Stomach (tissue), 9 donors: ENCODE measurements around the gene SYNDIG1. TPM values are rescaled to one million over a fixed set of nuclear protein-coding genes. Genes with fewer than 3 reads are reported as not detected.

ENCODE experiments used
- DNase-seq, 2 donors: peaks; one replicate each; pipeline versions ENCODE4 v3.0.0 to v3.0.0-alpha.2; 2013 to 2019
- H3K27ac ChIP-seq, 5 donors: fragments of 200-600 bp in 4 of 5; sonication (generic) in 4 of 5; one replicate each; pipeline ENCODE4 v1.5.1; 2013 to 2019; ENCODE audit warnings: mild to moderate bottlenecking in 1 of 5, moderate library complexity in 1 of 5
- H3K27me3 ChIP-seq, 3 donors: fragments of 200-600 bp; sonication (generic); one replicate each; pipeline ENCODE4 v1.5.1; 2017 to 2019; ENCODE audit warnings: mixed run types in 1 of 3
- H3K36me3 ChIP-seq, 4 donors: fragments of 200-600 bp; sonication (generic); 1 replicate in 3 of 4; 2 replicates in 1 of 4; pipeline ENCODE4 v1.5.1; 2016 to 2019
- H3K4me1 ChIP-seq, 4 donors: fragments of 200-600 bp; sonication (generic); one replicate each; pipeline ENCODE4 v1.5.1; 2016 to 2019
- H3K4me3 ChIP-seq, 4 donors: fragments of 200-600 bp; sonication (generic) in 3 of 4; one replicate each; pipeline ENCODE4 v1.5.1; 2016 to 2019; ENCODE audit warnings: mild to moderate bottlenecking in 1 of 4
- H3K9me3 ChIP-seq, 4 donors: fragments of 200-600 bp; sonication (generic); one replicate each; pipeline ENCODE4 v1.5.1; 2016 to 2019
- CTCF ChIP-seq, 7 experiments: fragments of 450-650 bp in 4 of 7; fragments of 200-600 bp in 3 of 7; sonication (generic) in 3 of 7; IDR thresholded peaks; one replicate each; pipeline ENCODE4 v1.5.1; 2016 to 2019; ENCODE audit warnings: antibody characterized with exemption in 7 of 7, control low read depth in 2 of 7, mild to moderate bottlenecking in 1 of 7
- EP300 ChIP-seq: sonication (generic); formaldehyde crosslinking; IDR thresholded peaks from one replicate; pipeline ENCODE4 v1.6.1; 2017; ENCODE audit warnings: antibody characterized with exemption
- POLR2A ChIP-seq, 4 donors: fragments of 450-650 bp; IDR thresholded peaks; one replicate each; pipeline ENCODE4 v1.6.1; 2016; ENCODE audit warnings: antibody characterized with exemption in 4 of 4, control low read depth in 2 of 4, mild to moderate bottlenecking in 1 of 4, moderate library complexity in 1 of 4
- POLR2AphosphoS5 ChIP-seq, 3 donors: sonication (generic); formaldehyde crosslinking; IDR thresholded peaks; one replicate each; pipeline ENCODE4 v1.6.1; 2016; ENCODE audit warnings: antibody characterized with exemption in 3 of 3
- WGBS, 5 donors: extraction: QIAGEN DNeasy Blood & Tissue Kit in 3 of 5; methylation state at CpG; one replicate each; pipeline versions ENCODE4 v1.1.5 to v1.1.7; 2013 to 2018; 5-methylcytosine and 5-hydroxymethylcytosine counted together
- intact Hi-C: fragments of 100-400 bp; cut with DNase I; formaldehyde crosslinking; loops from one replicate; pipeline ENCODE4 v1.15.1; 2023; ENCODE audit warnings: low total_unique reads
- polyA plus RNA-seq, 3 donors: library from polyadenylated mRNA; stranded (reverse); fragments of 200-250 nt; gene quantifications; one replicate each; pipeline ENCODE4 v1.2.3, GENCODE V29; 2013
- total RNA-seq, 5 donors: library from RNA; depleted of rRNA; stranded (reverse); fragments of >200 nt; gene quantifications; one replicate each; pipeline versions ENCODE4 v1.1.0 to v1.2.3, GENCODE V29; 2014 to 2016
- donor health status: healthy with polysubstance abuse.
- donor health status: Bipolar disorder and iron deficiency.
- donor health status: healthy.

SYNDIG1 gene
- total and polyA plus RNA-seq, 8 donors = 0.29 to 2.0 (median 0.89) TPM; not detected in 4

- intact Hi-C loops = no loop called here
- Histone ChIP-seq H3K27ac (no peak overlapping the region), H3K36me3 (no peaks in the 10 kb centered on the region), H3K4me3 (no peak overlapping the region), H3K4me1 (no peaks in the 10 kb centered on the region), H3K9me3 (no peaks in the 10 kb centered on the region), H3K27me3 (no peaks in the 10 kb centered on the region)
- WGBS, 5 donors = 74 to 88% (median 82%) methylated on average over 8 of the region's 8 CpGs
- DNase-seq = no peak
- TF ChIP-seq POLR2A (IDR thresholded peaks at IDR 0.05) (no peak), POLR2AphosphoS5 (IDR thresholded peaks at IDR 0.05) (no peak), CTCF (IDR thresholded peaks at IDR 0.05) (no peak), EP300 (no peak)
Measured at GRCh38 chr20:24580006-24580405, 110.6 kb downstream of the SYNDIG1 start.

DNA sequence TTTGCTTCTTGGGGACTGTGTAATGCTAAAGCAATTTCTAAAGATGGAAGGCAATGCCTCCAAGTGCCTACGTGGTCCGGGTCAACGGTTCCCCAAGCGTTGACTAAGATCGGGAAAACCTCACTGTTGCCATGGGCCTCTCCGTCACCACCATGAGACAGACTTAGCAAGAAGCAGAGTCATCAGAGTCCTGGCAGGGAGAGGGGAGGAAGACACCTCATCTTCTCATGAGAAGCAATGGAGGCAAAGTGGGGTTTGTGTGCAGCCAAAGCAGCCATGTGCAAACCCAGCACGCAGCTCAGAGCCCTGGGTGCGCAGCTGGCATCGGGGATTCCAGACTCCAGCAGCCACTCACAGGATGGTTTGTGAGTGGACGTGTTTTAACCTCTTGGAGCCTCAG is 111.4 kb downstream of the SYNDIG1 start:
- no peak for DNase-seq
- intact Hi-C loops = no loop called here
- H3K36me3 ChIP-seq = no peaks in the 10 kb centered on the region
- WGBS, 5 donors = 85 to 95% (median 91%) methylated on average over 10 of the region's 10 CpGs
- TF ChIP-seq EP300 (no peak), POLR2AphosphoS5 (IDR thresholded peaks at IDR 0.05) (no peak), POLR2A (IDR thresholded peaks at IDR 0.05) (no peak), CTCF (IDR thresholded peaks at IDR 0.05) (no peak)
- no peak overlapping the region for H3K4me3 ChIP-seq
- no peaks in the 10 kb centered on the region for H3K27me3 ChIP-seq
- no peak overlapping the region for H3K27ac ChIP-seq
- no peaks in the 10 kb centered on the region for H3K9me3 ChIP-seq
- H3K4me1 ChIP-seq = no peaks in the 10 kb centered on the region

DNA sequence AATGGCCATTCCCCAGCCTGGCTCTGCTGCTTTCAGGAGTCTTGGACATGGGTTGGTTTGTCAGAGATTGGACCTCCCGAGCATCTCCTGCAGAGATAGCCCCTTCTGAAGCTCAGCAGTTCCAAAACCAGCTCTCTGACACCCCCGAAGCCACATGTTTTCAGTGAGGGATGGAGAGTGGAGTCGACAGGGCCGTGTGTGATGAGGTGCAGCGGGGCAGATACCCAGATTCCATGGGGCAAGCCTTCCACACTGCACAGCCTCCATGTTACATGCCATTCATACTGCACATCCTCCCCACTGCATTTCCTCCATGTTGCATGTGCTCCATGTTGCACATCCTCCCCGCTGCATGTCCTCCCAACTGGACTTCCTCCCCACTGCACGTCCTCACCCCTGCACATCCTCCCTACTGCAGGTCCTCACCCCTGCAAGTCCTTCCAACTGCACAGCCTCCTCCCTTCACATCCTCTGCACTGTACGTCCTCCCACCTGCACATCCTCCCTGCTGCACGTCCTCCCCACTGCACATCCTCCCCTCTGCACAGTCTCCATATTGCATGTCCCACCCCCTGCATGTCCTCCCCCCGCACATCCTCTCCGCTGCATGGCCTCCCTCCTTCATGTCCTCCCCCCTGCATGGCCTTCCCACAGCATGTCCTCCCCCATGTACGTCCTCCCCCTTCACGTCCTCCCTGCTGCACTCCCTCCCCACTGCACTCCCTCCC is 112.2 kb downstream of the SYNDIG1 start:
- intact Hi-C loops = no loop called here
- no peak overlapping the region for H3K4me3 ChIP-seq
- no peak for TF ChIP-seq EP300
- no peak for TF ChIP-seq CTCF (IDR thresholded peaks at IDR 0.05)
- no peak for TF ChIP-seq POLR2AphosphoS5 (IDR thresholded peaks at IDR 0.05)
- TF ChIP-seq POLR2A (IDR thresholded peaks at IDR 0.05) = no peak
- no peaks in the 10 kb centered on the region for H3K4me1 ChIP-seq
- no peak overlapping the region for H3K27ac ChIP-seq
- DNase-seq = no peak
- H3K36me3 ChIP-seq = no peaks in the 10 kb centered on the region
- 83 to 92% (median 87%) methylated on average over 13 of the region's 13 CpGs for WGBS, 5 donors
- no peaks in the 10 kb centered on the region for H3K9me3 ChIP-seq
- no peaks in the 10 kb centered on the region for H3K27me3 ChIP-seq

GRCh38 chr20:24582373-24583168 is 113.1 kb downstream of the SYNDIG1 start:
- Histone ChIP-seq H3K9me3 (no peaks in the 10 kb centered on the region), H3K27me3 (no peaks in the 10 kb centered on the region), H3K36me3 (no peaks in the 10 kb centered on the region), H3K27ac (no peak overlapping the region), H3K4me3 (no peak overlapping the region), H3K4me1 (no peaks in the 10 kb centered on the region)
- no peak for DNase-seq
- WGBS, 5 donors = 68 to 81% (median 73%) methylated on average over 13 to 15 of the region's 15 CpGs
- no peak for TF ChIP-seq EP300
- TF ChIP-seq POLR2A (IDR thresholded peaks at IDR 0.05) = no peak
- no peak for TF ChIP-seq CTCF (IDR thresholded peaks at IDR 0.05)
- no peak for TF ChIP-seq POLR2AphosphoS5 (IDR thresholded peaks at IDR 0.05)
- intact Hi-C loops = no loop called here
